Measurements from ENCODE around the gene TSSK6.

The TSSK6 gene

DNA sequence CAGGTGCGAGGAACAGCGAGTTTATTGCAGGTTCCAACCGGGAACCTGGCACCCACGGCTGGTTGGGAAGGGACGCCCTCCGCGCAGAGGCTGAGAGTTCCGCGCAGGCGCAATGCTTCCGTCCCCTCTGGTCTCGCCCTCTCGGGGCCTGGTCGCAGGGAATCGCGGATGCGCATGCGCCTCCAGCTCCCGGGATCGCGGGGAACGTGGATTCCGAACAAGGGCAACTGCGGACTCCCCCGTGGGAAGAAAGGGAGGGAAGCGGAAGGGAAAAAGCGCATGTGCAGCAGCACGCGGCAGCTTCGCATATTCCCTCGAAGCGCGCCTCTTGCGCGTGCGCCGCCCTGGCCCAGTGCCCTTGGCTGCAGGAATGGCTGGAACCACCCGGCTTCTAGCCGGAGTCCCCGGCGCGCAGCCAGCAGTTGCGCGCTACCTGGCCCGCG lies 1.1 kb downstream of the TSSK6 start:
- TF ChIP-seq, protein P1, sequence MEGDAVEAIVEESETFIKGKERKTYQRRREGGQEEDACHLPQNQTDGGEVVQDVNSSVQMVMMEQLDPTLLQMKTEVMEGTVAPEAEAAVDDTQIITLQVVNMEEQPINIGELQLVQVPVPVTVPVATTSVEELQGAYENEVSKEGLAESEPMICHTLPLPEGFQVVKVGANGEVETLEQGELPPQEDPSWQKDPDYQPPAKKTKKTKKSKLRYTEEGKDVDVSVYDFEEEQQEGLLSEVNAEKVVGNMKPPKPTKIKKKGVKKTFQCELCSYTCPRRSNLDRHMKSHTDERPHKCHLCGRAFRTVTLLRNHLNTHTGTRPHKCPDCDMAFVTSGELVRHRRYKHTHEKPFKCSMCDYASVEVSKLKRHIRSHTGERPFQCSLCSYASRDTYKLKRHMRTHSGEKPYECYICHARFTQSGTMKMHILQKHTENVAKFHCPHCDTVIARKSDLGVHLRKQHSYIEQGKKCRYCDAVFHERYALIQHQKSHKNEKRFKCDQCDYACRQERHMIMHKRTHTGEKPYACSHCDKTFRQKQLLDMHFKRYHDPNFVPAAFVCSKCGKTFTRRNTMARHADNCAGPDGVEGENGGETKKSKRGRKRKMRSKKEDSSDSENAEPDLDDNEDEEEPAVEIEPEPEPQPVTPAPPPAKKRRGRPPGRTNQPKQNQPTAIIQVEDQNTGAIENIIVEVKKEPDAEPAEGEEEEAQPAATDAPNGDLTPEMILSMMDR (conservative IDR thresholded peaks at IDR 0.05; ENCODE audit: low read depth, low read length): no peak
- H3K4me3 ChIP-seq (ENCODE audit: low read depth, low read length): peak overlapping the region; percentile 42
- DNase-seq (ENCODE audit: low read depth): peak; percentile 75

DNA sequence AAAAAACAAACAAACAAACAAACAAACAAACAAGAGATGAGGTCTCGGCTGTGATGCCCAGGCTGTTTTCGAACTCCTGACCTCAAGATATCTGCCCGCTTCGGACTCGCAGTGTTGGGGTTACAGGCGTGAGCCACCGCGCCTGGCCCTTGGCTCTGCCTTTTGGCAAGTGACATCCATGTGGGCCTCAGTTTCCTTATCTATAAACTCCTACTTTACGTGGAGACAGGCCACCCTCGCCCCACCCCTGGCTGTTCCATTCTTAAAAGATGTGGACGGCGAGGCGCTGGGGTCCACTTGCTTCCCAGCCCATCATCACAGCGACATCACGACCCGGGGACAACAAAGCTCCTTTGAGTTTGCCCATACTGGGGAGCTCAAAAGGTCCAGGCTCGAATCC lies 1.7 kb downstream of the TSSK6 start:
- DNase-seq (ENCODE audit: low read depth): no peak
- TF ChIP-seq, protein P1 (conservative IDR thresholded peaks at IDR 0.05; ENCODE audit: low read depth, low read length): no peak
- no peak overlapping the region for H3K4me3 ChIP-seq (ENCODE audit: low read depth, low read length)

DNA sequence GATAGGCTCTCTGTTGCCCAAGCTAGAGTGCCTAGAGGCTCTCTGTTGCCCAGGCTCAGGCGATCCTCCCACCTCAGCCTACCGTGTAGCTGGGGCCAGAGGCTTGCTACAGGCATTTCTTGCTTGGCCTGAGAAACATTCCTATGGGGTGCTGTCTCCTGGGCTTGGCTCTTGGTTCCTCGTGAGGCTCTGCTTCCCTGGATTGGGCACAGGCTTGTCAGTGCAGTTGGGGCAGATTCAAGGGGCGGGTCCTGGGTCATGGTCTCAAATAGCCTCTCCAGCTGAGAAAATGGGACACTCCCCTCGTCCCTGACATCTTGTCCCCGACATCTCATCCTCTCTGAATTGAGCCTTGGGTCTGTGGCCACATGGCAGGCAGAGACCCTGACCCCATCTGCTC lies 4.9 kb downstream of the TSSK6 start:
- DNase-seq (ENCODE audit: low read depth): no peak
- TF ChIP-seq, protein P1 (conservative IDR thresholded peaks at IDR 0.05; ENCODE audit: low read depth, low read length): no peak
- H3K4me3 ChIP-seq (ENCODE audit: low read depth, low read length): no peak overlapping the region

DNA sequence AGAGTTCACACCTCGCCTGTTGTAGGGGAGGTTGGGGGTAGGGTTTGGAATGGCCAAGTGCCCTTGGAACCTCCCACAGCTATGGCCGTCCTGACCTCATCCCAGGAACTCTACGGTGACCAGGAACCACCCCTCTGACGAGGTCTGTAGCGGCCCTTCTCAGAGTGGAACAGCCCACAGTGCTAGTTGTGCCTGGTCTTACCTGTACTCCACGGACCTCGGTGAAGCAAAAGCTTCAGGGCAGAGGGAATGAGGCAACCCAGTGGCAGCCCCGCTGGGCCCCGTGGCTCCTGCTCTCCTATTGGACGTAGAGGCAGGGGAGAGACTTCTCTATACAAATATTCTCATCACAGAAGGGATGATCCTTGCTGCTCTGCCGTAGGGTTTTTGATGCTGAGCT lies 7.1 kb downstream of the TSSK6 start:
- H3K4me3 ChIP-seq (ENCODE audit: low read depth, low read length): no peak overlapping the region
- TF ChIP-seq, protein P1 (conservative IDR thresholded peaks at IDR 0.05; ENCODE audit: low read depth, low read length): no peak

DNA sequence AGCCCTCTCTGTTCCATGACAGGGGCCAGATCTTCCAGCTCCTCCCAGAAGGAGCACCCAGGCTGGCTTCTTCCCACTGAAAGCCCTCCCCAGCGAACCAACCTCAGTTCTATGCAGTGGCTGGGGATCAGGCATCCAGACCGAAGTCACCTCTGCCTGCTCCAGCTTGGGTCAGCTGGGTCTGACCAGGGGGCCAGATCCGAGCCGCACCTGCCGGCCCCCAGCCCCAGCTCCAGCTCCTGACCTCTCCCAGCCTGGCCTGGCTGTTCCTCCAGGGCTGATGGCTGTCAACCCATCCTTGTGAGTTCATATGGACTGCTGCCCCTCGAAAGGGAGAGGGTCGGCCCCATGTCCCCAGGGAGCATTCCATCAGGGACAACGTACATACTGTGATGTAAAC lies 8.0 kb downstream of the TSSK6 start:
- no peak overlapping the region for H3K4me3 ChIP-seq (ENCODE audit: low read depth, low read length)
- DNase-seq (ENCODE audit: low read depth): no peak
- TF ChIP-seq, protein P1 (conservative IDR thresholded peaks at IDR 0.05; ENCODE audit: low read depth, low read length): no peak

More for the DNA sequence above, 7.1 kb downstream of the TSSK6 start:
- DNase-seq (ENCODE audit: low read depth): no peak

DNA sequence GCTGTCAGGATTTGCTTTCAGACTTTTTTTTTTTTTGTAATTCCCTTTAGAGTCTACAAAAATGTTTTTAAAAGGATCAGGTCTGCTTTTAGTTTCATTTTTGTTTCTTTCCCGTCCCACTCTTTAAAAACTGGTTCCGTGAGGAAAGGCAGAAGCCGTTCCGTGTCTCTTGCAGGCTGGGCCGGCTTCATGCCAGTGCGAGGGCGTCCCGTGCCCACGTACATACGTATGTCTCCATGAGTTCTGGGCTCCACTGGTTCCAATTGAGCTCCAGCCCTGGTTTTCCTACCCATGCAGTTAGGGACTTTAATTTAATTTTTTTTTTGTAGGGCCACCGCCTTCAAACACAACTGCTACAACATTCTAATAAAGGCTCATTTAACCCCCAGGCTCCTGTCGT lies 8.8 kb downstream of the TSSK6 start:
- no peak overlapping the region for H3K4me3 ChIP-seq (ENCODE audit: low read depth, low read length)
- TF ChIP-seq, protein P1 (conservative IDR thresholded peaks at IDR 0.05; ENCODE audit: low read depth, low read length): no peak

DNA sequence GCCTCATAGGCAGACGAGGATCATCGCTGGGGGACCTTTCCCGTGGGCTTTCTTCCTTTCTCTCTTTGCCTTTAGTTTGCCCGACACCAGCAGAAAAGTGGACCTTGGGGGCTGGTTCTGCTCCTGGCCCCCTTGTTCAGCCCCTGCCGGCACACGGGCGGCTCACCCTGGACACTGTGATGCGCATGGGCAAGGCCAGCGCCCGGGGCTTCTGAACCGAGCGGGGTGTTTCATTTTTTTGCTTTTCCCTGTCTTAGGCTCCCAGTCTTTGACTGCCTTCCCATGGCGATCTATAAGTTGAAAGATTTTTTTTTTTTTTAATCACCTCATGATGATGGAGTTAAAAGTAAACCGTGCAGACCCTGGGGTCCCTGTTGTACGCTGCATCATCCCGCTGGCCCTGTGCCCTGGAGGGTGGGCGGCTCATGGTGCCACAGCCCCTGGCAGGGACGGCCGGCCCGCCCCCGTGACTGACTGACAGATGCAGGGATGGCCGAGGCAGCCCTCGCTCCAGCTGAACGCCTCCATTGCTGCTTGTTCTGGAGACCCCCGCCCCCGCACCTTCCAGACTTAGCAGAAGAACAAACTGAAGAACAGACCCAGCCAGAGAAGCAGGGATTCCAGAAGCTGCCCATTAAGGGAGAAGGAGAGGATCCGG lies 9.6 kb downstream of the TSSK6 start:
- H3K4me3 ChIP-seq (ENCODE audit: low read depth, low read length): no peak overlapping the region
- TF ChIP-seq, protein P1 (conservative IDR thresholded peaks at IDR 0.05; ENCODE audit: low read depth, low read length): no peak
- DNase-seq (ENCODE audit: low read depth): no peak

More for the DNA sequence above, 8.8 kb downstream of the TSSK6 start:
- DNase-seq (ENCODE audit: low read depth): no peak

Measured in choroid plexus epithelial cell (primary cell).